HepG2 (cell line): ENCODE results near the gene TMC8. TPM values are rescaled to one million over a fixed set of nuclear protein-coding genes. Genes with fewer than 3 reads are reported as not detected.

ENCODE experiments used
- HDAC1 ChIP-seq: sonication (generic); formaldehyde crosslinking; IDR thresholded peaks from 2 replicates; pipeline ENCODE4 v1.5.1; 2020; ENCODE audit warnings: mild to moderate bottlenecking, missing genetic modification reagents
- IKZF4 ChIP-seq: sonication (generic); formaldehyde crosslinking; IDR thresholded peaks from 2 replicates; pipeline ENCODE4 v1.5.1; 2020; ENCODE audit warnings: borderline replicate concordance, mild to moderate bottlenecking, low read depth, missing genetic modification reagents; ENCODE audit errors: not compliant biosample characterization
- LBX2 ChIP-seq: sonication (generic); formaldehyde crosslinking; IDR thresholded peaks from 2 replicates; pipeline ENCODE4 v1.5.0; 2020; ENCODE audit warnings: missing genetic modification reagents, mild to moderate bottlenecking, borderline replicate concordance
- REXO4 ChIP-seq: sonication (generic); formaldehyde crosslinking; IDR thresholded peaks from 2 replicates; pipeline ENCODE4 v1.8.0; 2022; ENCODE audit warnings: missing genetic modification reagents, mild to moderate bottlenecking, borderline replicate concordance
- SAP130 ChIP-seq: IDR thresholded peaks from 2 replicates; pipeline ENCODE4 v1.6.1; 2016; ENCODE audit warnings: low read depth
- TRIM24 ChIP-seq: sonication (generic); formaldehyde crosslinking; IDR thresholded peaks from 2 replicates; pipeline ENCODE4 v1.8.0; 2022; ENCODE audit warnings: mild to moderate bottlenecking, missing genetic modification reagents
- ZNF512 ChIP-seq: sonication (generic); formaldehyde crosslinking; IDR thresholded peaks from 2 replicates; pipeline ENCODE4 v1.4.0; 2020; ENCODE audit warnings: mild to moderate bottlenecking, missing genetic modification reagents
- ZNF850 ChIP-seq: sonication (generic); formaldehyde crosslinking; conservative IDR thresholded peaks from 2 replicates; pipeline ENCODE4 v1.9.0; 2021; ENCODE audit warnings: mild to moderate bottlenecking, missing genetic modification reagents
- polyA plus RNA-seq, 8 experiments: library from polyadenylated mRNA; depleted of rRNA in 3 of 8; stranded (reverse) in 7 of 8; unstranded in 1 of 8; fragments of >200 nt; fragmentation: Illumina TruSeq in 4 of 8; extraction: Trizol in 4 of 8; gene quantifications; 2 replicates each; pipeline versions ENCODE4 v1.2.1 to v1.2.3, GENCODE V29; 2011 to 2016; ENCODE audit warnings: low read depth in 4 of 8, missing spikeins in 1 of 8, mixed read lengths in 1 of 8; ENCODE audit not compliant: insufficient read depth in 1 of 8
- total RNA-seq, 5 experiments: library from RNA; depleted of rRNA; stranded (reverse); fragments of >200 nt; fragmentation: Illumina TruSeq; extraction: Trizol; gene quantifications; 2 replicates each; pipeline ENCODE4 v1.2.3, GENCODE V29; 2016; ENCODE audit warnings: low read depth in 1 of 5
- TF ChIP-seq, protein P1 (sequence below): sonication (generic); formaldehyde crosslinking; IDR thresholded peaks from 2 replicates; pipeline ENCODE4 v1.5.0; 2020; ENCODE audit warnings: mild to moderate bottlenecking, missing genetic modification reagents, borderline replicate concordance
- TF ChIP-seq, protein P2 (sequence below): sonication (generic); formaldehyde crosslinking; IDR thresholded peaks from 2 replicates; pipeline ENCODE4 v1.5.0; 2020; ENCODE audit warnings: mild to moderate bottlenecking, missing genetic modification reagents
- TF ChIP-seq, protein P3 (sequence below): sonication (generic); formaldehyde crosslinking; IDR thresholded peaks from 2 replicates; pipeline ENCODE4 v1.4.0; 2020; ENCODE audit warnings: mild to moderate bottlenecking, missing genetic modification reagents

Gene TMC8
- total and polyA plus RNA-seq, 2 of the 13 experiments (the other 11 are each of a cell fraction or from before 2014, with no cell fraction given): 0.53 to 7.8 TPM

GRCh38 chr17:78168242-78168902 is 37.8 kb downstream of the TMC8 start, which contains the start of gene SYNGR2 (continued):
- TF ChIP-seq LBX2 (CRISPR knock-in tag) (no peak), HDAC1 (CRISPR knock-in tag) (peak; percentile 44; the same call in 1 of the 2 replicates), ZNF512 (CRISPR knock-in tag) (no peak), REXO4 (CRISPR knock-in tag) (0 out of 2 replicates have a peak, but pooled peaks have one; percentile 41), IKZF4 (CRISPR knock-in tag) (no peak), ZNF850 (CRISPR knock-in tag) (no peak), TRIM24 (CRISPR knock-in tag) (no peak), SAP130 (CRISPR knock-in tag) (peak; percentile 87)
- TF ChIP-seq, protein P1, sequence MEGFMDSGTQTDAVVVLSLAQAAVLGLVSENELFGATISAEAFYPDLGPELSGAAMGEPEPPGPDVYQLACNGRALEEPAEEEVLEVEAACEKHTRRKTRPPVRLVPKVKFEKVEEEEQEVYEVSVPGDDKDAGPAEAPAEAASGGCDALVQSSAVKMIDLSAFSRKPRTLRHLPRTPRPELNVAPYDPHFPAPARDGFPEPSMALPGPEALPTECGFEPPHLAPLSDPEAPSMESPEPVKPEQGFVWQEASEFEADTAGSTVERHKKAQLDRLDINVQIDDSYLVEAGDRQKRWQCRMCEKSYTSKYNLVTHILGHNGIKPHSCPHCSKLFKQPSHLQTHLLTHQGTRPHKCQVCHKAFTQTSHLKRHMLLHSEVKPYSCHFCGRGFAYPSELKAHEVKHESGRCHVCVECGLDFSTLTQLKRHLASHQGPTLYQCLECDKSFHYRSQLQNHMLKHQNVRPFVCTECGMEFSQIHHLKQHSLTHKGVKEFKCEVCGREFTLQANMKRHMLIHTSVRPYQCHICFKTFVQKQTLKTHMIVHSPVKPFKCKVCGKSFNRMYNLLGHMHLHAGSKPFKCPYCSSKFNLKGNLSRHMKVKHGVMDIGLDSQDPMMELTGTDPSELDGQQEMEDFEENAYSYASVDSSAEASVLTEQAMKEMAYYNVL (CRISPR knock-in tag): no peak
- TF ChIP-seq, protein P2, sequence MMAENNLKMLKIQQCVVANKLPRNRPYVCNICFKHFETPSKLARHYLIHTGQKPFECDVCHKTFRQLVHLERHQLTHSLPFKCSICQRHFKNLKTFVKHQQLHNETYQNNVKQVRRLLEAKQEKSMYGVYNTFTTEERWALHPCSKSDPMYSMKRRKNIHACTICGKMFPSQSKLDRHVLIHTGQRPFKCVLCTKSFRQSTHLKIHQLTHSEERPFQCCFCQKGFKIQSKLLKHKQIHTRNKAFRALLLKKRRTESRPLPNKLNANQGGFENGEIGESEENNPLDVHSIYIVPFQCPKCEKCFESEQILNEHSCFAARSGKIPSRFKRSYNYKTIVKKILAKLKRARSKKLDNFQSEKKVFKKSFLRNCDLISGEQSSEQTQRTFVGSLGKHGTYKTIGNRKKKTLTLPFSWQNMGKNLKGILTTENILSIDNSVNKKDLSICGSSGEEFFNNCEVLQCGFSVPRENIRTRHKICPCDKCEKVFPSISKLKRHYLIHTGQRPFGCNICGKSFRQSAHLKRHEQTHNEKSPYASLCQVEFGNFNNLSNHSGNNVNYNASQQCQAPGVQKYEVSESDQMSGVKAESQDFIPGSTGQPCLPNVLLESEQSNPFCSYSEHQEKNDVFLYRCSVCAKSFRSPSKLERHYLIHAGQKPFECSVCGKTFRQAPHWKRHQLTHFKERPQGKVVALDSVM (CRISPR knock-in tag): peak; percentile 75
- TF ChIP-seq, protein P3, sequence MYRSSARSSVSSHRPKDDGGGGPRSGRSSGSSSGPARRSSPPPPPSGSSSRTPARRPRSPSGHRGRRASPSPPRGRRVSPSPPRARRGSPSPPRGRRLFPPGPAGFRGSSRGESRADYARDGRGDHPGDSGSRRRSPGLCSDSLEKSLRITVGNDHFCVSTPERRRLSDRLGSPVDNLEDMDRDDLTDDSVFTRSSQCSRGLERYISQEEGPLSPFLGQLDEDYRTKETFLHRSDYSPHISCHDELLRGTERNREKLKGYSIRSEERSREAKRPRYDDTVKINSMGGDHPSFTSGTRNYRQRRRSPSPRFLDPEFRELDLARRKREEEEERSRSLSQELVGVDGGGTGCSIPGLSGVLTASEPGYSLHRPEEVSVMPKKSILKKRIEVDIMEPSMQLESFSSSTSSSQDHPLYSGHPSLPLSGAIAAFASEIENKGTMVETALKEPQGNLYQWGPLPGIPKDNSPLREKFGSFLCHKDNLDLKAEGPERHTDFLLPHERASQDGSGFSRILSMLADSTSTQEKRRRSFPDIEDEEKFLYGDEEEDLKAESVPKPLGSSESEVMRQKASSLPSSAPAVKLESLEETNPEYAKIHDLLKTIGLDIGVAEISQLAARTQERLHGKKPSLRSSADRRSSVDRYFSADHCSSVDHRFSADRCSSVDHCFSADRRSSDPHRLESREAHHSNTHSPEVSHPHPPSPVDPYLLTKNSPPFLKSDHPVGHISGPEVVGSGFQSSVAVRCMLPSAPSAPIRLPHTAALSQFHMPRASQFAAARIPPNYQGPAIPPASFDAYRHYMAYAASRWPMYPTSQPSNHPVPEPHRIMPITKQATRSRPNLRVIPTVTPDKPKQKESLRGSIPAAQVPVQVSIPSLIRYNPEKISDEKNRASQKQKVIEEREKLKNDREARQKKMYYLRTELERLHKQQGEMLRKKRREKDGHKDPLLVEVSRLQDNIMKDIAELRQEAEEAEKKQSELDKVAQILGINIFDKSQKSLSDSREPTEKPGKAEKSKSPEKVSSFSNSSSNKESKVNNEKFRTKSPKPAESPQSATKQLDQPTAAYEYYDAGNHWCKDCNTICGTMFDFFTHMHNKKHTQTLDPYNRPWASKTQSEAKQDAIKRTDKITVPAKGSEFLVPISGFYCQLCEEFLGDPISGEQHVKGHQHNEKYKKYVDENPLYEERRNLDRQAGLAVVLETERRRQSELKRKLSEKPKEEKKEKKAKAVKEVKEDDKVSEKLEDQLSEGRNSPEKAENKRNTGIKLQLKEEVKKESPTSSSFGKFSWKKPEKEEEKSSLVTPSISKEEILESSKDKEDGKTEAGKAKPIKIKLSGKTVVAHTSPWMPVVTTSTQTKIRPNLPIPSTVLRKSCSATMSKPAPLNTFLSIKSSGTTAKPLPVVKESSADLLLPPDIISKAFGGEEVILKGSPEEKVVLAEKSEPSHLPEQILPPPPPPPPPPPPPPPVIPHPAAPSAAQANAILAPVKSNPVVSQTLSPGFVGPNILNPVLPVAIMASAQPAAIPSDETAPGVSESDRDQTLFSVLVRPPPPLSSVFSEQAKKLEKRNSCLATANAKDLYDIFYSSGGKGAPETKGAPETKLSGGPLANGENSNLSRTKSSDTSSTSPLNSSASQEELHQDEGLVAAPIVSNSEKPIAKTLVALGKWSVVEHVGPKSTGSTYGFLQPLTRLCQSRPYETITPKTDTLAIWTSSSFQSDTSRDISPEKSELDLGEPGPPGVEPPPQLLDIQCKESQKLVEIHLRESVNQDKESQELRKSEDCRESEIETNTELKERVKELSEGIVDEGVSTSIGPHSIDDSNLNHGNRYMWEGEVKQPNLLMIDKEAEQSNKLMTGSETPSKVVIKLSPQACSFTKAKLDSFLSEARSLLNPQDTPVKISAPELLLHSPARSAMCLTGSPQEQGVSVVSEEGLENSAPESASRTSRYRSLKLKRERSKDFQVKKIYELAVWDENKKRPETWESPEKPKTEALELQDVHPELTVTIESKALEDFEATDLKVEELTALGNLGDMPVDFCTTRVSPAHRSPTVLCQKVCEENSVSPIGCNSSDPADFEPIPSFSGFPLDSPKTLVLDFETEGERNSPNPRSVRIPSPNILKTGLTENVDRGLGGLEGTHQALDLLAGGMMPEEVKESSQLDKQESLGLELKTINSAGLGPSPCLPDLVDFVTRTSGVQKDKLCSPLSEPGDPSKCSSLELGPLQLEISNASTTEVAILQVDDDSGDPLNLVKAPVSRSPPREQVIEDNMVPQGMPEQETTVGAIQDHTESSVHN: no peak
